Kidney (tissue), 14 donors: ENCODE data around the gene UROD. TPM values are rescaled to one million over a fixed set of nuclear protein-coding genes. Genes with fewer than 3 reads are reported as not detected.

Experiments used
- DNase-seq, 5 donors: peaks; one replicate each; pipeline ENCODE4 v3.0.0-alpha.2; 2013 to 2020
- FAIRE-seq: peaks from 2 replicates; lab custom pipeline; 2012; peaks lifted over from hg19 to GRCh38; lab: Jason Lieb, UNC
- H3K27ac ChIP-seq, 2 donors: one replicate each; pipeline ENCODE4 v1.7.0; 2013; ENCODE audit warnings: low read depth in 2 of 2, low read length in 2 of 2, inconsistent platforms in 1 of 2
- H3K27me3 ChIP-seq: one replicate; pipeline ENCODE4 v1.7.1; 2013; ENCODE audit warnings: low read length, inconsistent platforms; ENCODE audit not compliant: control insufficient read depth, insufficient read depth
- H3K36me3 ChIP-seq, 3 donors: one replicate each; pipeline versions ENCODE4 v1.7.0 to v1.7.1; 2013; ENCODE audit warnings: low read length in 3 of 3, control low read depth in 1 of 3, inconsistent platforms in 1 of 3; ENCODE audit not compliant: insufficient read depth in 3 of 3, control insufficient read depth in 2 of 3
- H3K4me1 ChIP-seq, 3 donors: one replicate each; pipeline versions ENCODE4 v1.7.0 to v1.7.1; 2013; ENCODE audit warnings: low read length in 3 of 3, inconsistent platforms in 1 of 3, low read depth in 1 of 3; ENCODE audit not compliant: control insufficient read depth in 2 of 3, insufficient read depth in 2 of 3
- H3K4me3 ChIP-seq, 3 donors: one replicate each; pipeline versions ENCODE4 v1.7.0 to v1.8.1; 2013; ENCODE audit warnings: low read length in 3 of 3, control low read depth in 1 of 3, inconsistent platforms in 1 of 3
- H3K9ac ChIP-seq, 3 donors: one replicate each; pipeline versions ENCODE4 v1.7.0 to v1.7.1; 2013; ENCODE audit warnings: low read length in 3 of 3, control low read depth in 1 of 3, inconsistent platforms in 1 of 3
- H3K9me3 ChIP-seq, 3 donors: one replicate each; pipeline versions ENCODE4 v1.7.0 to v1.7.1; 2013; ENCODE audit warnings: low read length in 3 of 3, control low read depth in 1 of 3, inconsistent platforms in 1 of 3; ENCODE audit not compliant: control insufficient read depth in 2 of 3, insufficient read depth in 1 of 3
- CTCF ChIP-seq: IDR thresholded peaks from 3 replicates; pipeline ENCODE4 v1.5.1; 2012; ENCODE audit warnings: mild to moderate bottlenecking, moderate library complexity, borderline replicate concordance; ENCODE audit not compliant: insufficient read depth; ENCODE audit errors: extremely low read depth
- intact Hi-C: fragments of 100-400 bp; cut with DNase I; formaldehyde crosslinking; loops from one replicate; pipeline ENCODE4 v1.11.1; 2022
- polyA plus RNA-seq: library from polyadenylated mRNA; stranded (reverse); fragments of 350-450 nt; fragmentation: Illumina TruSeq; extraction: RNeasy Lipid Tissue Mini Kit (QIAGEN cat#74804); gene quantifications from one replicate; pipeline ENCODE4 v1.2.3, GENCODE V29; 2014; ENCODE audit warnings: low read depth, low replicate concordance; ENCODE audit not compliant: insufficient read depth
- total RNA-seq: library from RNA; stranded (reverse); fragmentation: NEBNext Ultra II Directional; extraction: Animal tissue kit (Norgen Biotek cat#: 25700); gene quantifications from one replicate; pipeline ENCODE4 v1.2.1, GENCODE V29; 2021
- donor health status: control.
- donor health status: control.
- donor health status: control.
- donor health status: control.
- donor health status: control.
- donor health status: DM: yes; HTN: yes; CAD: no.
- donor health status: Normal renal cell carcinoma (clear cell type).

The UROD gene
- total and polyA plus RNA-seq, 2 donors from 2014 or later, result 71.0 to 172 TPM

- no peak for TF ChIP-seq CTCF
- intact Hi-C loops, result no loop called here
- Histone ChIP-seq H3K9ac (no peak overlapping the region), H3K4me1 (peaks cover 0 to 2% (median 0%) of the 10 kb centered on the region in 3 donors), H3K36me3 (peaks cover 10 to 55% (median 49%) of the 10 kb centered on the region in 3 donors), H3K9me3 (no peaks in the 10 kb centered on the region), H3K27me3 (no peaks in the 10 kb centered on the region), H3K27ac (no peak overlapping the region), H3K4me3 (no peak overlapping the region)
- DNase-seq (no peak), FAIRE-seq (no peak)
Measured at GRCh38 chr1:45004281-45004920, 7.7 kb upstream of the UROD start.

GRCh38 chr1:45005761-45006160 is 6.3 kb upstream of the UROD start:
- H3K36me3 ChIP-seq, result peaks cover 12 to 57% (median 51%) of the 10 kb centered on the region in 3 donors
- peaks cover 0 to 13% (median 3%) of the 10 kb centered on the region in 3 donors for H3K4me1 ChIP-seq
- H3K9me3 ChIP-seq, result no peaks in the 10 kb centered on the region
- no peak for TF ChIP-seq CTCF
- DNase-seq (no peak), FAIRE-seq (no peak)
- H3K9ac ChIP-seq, result no peak overlapping the region
- no peak overlapping the region for H3K27ac ChIP-seq
- intact Hi-C loops, result no loop called here
- no peak overlapping the region for H3K4me3 ChIP-seq
- H3K27me3 ChIP-seq, result no peaks in the 10 kb centered on the region

GRCh38 chr1:45007311-45007710 is 4.7 kb upstream of the UROD start:
- no peak overlapping the region for H3K27ac ChIP-seq
- no peak for FAIRE-seq
- H3K36me3 ChIP-seq, result peaks cover 12 to 57% (median 51%) of the 10 kb centered on the region in 3 donors
- no peak for DNase-seq
- H3K4me3 ChIP-seq, result no peak overlapping the region
- H3K9ac ChIP-seq, result no peak overlapping the region
- no peak for TF ChIP-seq CTCF
- H3K27me3 ChIP-seq, result no peaks in the 10 kb centered on the region
- H3K4me1 ChIP-seq, result peaks cover 6 to 20% (median 10%) of the 10 kb centered on the region in 3 donors
- intact Hi-C loops, result no loop called here
- no peaks in the 10 kb centered on the region for H3K9me3 ChIP-seq
